Right lobe of liver (tissue), 6 donors: ENCODE data around the gene SCRN2. TPM values are rescaled to one million over a fixed set of nuclear protein-coding genes. Genes with fewer than 3 reads are reported as not detected.
A peak's percentile ranks its signal among the peaks of the same experiment; 100 is the strongest.

Experiments
- ATAC-seq, 4 donors: fragments of 200-7000 bp; cut with Tn5 transposase; one replicate each; pipeline ENCODE4 v1.9.1; 2020; ENCODE audit warnings: mild to moderate bottlenecking in 4 of 4, moderate library complexity in 4 of 4
- DNase-seq, 3 donors: peaks; one replicate each; pipeline ENCODE4 v3.0.0-alpha.2; 2020
- H3K27ac ChIP-seq, 3 donors: fragments of 200-600 bp; one replicate each; pipeline ENCODE4 v1.8.0; 2022
- H3K27me3 ChIP-seq, 2 donors: fragments of 200-600 bp; one replicate each; pipeline ENCODE4 v1.8.0; 2022
- H3K36me3 ChIP-seq, 4 donors: fragments of 200-600 bp; sonication (generic) in 1 of 4; one replicate each; pipeline versions ENCODE4 v1.5.1 to v1.8.0; 2017 to 2022; ENCODE audit warnings: control low read depth in 1 of 4
- H3K4me1 ChIP-seq, 4 donors: fragments of 200-600 bp; sonication (generic) in 1 of 4; one replicate each; pipeline versions ENCODE4 v1.5.1 to v1.8.0; 2017 to 2022; ENCODE audit warnings: control low read depth in 1 of 4
- H3K4me3 ChIP-seq, 3 donors: fragments of 200-600 bp; one replicate each; pipeline ENCODE4 v1.8.0; 2022
- H3K9me3 ChIP-seq, 4 donors: fragments of 200-600 bp; sonication (generic) in 1 of 4; one replicate each; pipeline versions ENCODE4 v1.5.1 to v1.8.0; 2017 to 2022; ENCODE audit warnings: control low read depth in 1 of 4
- POLR2A ChIP-seq: fragments of 450-650 bp; IDR thresholded peaks from one replicate; pipeline ENCODE4 v1.6.1; 2017; ENCODE audit warnings: antibody characterized with exemption, mild to moderate bottlenecking
- WGBS: methylation state at CpG from one replicate; pipeline ENCODE4 v1.1.6; 2018; ENCODE audit warnings: low coverage, low lambda C conversion rate; ENCODE audit not compliant: insufficient coverage; ENCODE audit errors: missing lambda C conversion rate; 5-methylcytosine and 5-hydroxymethylcytosine counted together
- intact Hi-C, 2 donors: fragments of 100-400 bp; cut with DNase I; formaldehyde crosslinking; loops; one replicate each; pipeline versions ENCODE4 v1.11.2 to v1.14.1; 2022
- total RNA-seq, 6 experiments: library from RNA; depleted of rRNA in 2 of 6; stranded (reverse); fragments of >200 nt in 2 of 6; fragmentation: NEBNext Ultra II Directional in 3 of 6; extraction: Animal tissue kit (Norgen Biotek cat#: 25700) in 3 of 6; gene quantifications; one replicate each; pipeline versions ENCODE4 v1.1.0 to v1.2.4, GENCODE V29; 2016 to 2023
- TF ChIP-seq, protein P1 (sequence below), 4 donors: fragments of 200-600 bp in 3 of 4; fragments of 450-650 bp in 1 of 4; IDR thresholded peaks; one replicate each; pipeline versions ENCODE4 v1.5.1 to v1.8.0; 2016 to 2022; ENCODE audit warnings: antibody characterized with exemption in 4 of 4, mild to moderate bottlenecking in 2 of 4
- donor health status: DM: no; HTN: yes; CAD: no.
- donor health status: DM: no; HTN: no; CAD: no.
- donor health status: DM: no; HTN: no; CAD: no.
- donor health status: DM: no; HTN: yes; CAD: no.
- donor health status: DM: no; HTN: yes; CAD: no.

The SCRN2 gene
- total RNA-seq, 6 experiments from 2014 or later: 18.1 to 25.7 (median 19.6) TPM

DNA sequence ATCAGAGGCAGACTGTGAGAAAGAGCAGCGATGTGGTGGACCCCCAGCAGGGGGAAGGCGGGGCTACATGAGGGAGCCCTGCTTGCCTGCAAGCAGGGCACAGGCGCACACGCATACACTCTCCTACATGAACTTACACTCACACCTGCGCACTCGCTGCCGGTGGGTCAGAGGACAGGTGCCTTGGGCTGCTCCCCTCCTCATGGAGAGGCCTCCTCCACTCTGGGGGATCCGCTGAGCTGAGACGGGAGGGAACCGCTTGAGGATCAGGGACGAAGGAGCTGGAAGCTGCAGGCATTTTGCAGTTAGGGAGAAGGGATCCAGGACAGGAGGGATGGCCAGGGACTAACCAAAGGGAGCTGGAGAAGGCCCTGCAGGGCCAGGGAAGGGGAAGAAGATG, 33.7 kb downstream of the SCRN2 start:
- Histone ChIP-seq H3K4me3 (no peak overlapping the region), H3K27me3 (no peaks in the 10 kb centered on the region), H3K36me3 (no peaks in the 10 kb centered on the region), H3K9me3 (no peaks in the 10 kb centered on the region), H3K4me1 (no peaks in the 10 kb centered on the region), H3K27ac (no peak overlapping the region)
- WGBS: 83% methylated on average over 4 of the region's 11 CpGs
- ATAC-seq (no peak), DNase-seq (peak in 1 of 3 donors; percentile 28)
- intact Hi-C loops: loop anchor here in 1 of 2 donors (10.0 kb wide), 1 partner anchor 103 kb away; no protein-coding TSS in a partner anchor
- TF ChIP-seq, protein P1, sequence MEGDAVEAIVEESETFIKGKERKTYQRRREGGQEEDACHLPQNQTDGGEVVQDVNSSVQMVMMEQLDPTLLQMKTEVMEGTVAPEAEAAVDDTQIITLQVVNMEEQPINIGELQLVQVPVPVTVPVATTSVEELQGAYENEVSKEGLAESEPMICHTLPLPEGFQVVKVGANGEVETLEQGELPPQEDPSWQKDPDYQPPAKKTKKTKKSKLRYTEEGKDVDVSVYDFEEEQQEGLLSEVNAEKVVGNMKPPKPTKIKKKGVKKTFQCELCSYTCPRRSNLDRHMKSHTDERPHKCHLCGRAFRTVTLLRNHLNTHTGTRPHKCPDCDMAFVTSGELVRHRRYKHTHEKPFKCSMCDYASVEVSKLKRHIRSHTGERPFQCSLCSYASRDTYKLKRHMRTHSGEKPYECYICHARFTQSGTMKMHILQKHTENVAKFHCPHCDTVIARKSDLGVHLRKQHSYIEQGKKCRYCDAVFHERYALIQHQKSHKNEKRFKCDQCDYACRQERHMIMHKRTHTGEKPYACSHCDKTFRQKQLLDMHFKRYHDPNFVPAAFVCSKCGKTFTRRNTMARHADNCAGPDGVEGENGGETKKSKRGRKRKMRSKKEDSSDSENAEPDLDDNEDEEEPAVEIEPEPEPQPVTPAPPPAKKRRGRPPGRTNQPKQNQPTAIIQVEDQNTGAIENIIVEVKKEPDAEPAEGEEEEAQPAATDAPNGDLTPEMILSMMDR (IDR thresholded peaks at IDR 0.05): no peak
- TF ChIP-seq POLR2A: no peak

DNA sequence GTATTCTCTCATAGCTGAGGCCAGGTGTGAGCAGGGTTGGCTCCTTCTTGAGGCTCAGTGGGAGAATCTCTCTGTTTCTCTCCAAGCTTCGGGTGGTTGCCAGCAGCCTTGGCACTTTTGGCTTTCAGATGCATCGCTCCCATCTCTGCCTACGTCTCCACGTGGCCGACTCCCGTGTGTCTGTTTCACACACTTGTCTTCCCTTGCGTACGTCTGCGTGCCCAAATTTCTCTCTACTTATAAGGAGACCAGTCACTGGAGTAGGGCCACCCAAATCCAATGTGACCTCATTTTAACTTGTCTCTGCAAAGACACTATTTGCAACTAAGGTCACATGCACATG, 34.2 kb downstream of the SCRN2 start:
- no peaks in the 10 kb centered on the region for H3K9me3 ChIP-seq
- H3K36me3 ChIP-seq: no peaks in the 10 kb centered on the region
- no peak for ATAC-seq
- no peaks in the 10 kb centered on the region for H3K27me3 ChIP-seq
- no peak overlapping the region for H3K4me3 ChIP-seq
- H3K4me1 ChIP-seq: no peaks in the 10 kb centered on the region
- WGBS: 65% methylated on average over 4 of the region's 9 CpGs
- TF ChIP-seq POLR2A: no peak
- TF ChIP-seq, protein P1 (IDR thresholded peaks at IDR 0.05): no peak
- H3K27ac ChIP-seq: no peak overlapping the region
- peak in 1 of 3 donors; percentile 24 for DNase-seq
- intact Hi-C loops: loop anchor here in 1 of 2 donors (10.0 kb wide), 1 partner anchor 102 kb away; no protein-coding TSS in a partner anchor

- intact Hi-C loops: loop anchor here in 1 of 2 donors (10.0 kb wide), 1 partner anchor 101 kb away; no protein-coding TSS in a partner anchor
- TF ChIP-seq POLR2A: no peak
- TF ChIP-seq, protein P1 (IDR thresholded peaks at IDR 0.05): no peak
- Histone ChIP-seq H3K4me1 (no peaks in the 10 kb centered on the region), H3K4me3 (no peak overlapping the region), H3K27ac (no peak overlapping the region), H3K36me3 (no peaks in the 10 kb centered on the region), H3K27me3 (no peaks in the 10 kb centered on the region), H3K9me3 (no peaks in the 10 kb centered on the region)
- DNase-seq (peak in 1 of 3 donors; percentile 10), ATAC-seq (no peak)
- 88% methylated on average over 11 of the region's 16 CpGs for WGBS
These were observed 34.8 kb downstream of the SCRN2 start for GRCh38 chr17:47806026-47806912.

- H3K4me1 ChIP-seq: no peaks in the 10 kb centered on the region
- intact Hi-C loops: loop anchor here in 1 of 2 donors (10.0 kb wide), 1 partner anchor 100 kb away; no protein-coding TSS in a partner anchor
- no peaks in the 10 kb centered on the region for H3K36me3 ChIP-seq
- ATAC-seq: no peak
- no peaks in the 10 kb centered on the region for H3K9me3 ChIP-seq
- peak in 1 of 3 donors; percentile 42 for DNase-seq
- 40% methylated on average over 1 of the region's 3 CpGs for WGBS
- no peak overlapping the region for H3K4me3 ChIP-seq
- TF ChIP-seq, protein P1 (IDR thresholded peaks at IDR 0.05): no peak
- TF ChIP-seq POLR2A: no peak
- no peak overlapping the region for H3K27ac ChIP-seq
- no peaks in the 10 kb centered on the region for H3K27me3 ChIP-seq
These were observed 36.6 kb downstream of the SCRN2 start for GRCh38 chr17:47804461-47804860.
